ENCODE results near the gene CYTH4.

CYTH4 gene

GRCh38 chr22:37273846-37274225 lies 8.5 kb upstream of the CYTH4 start:
- no peaks in the 10 kb centered on the region for H3K36me3 Mint-ChIP-seq (ENCODE audit: low read depth)
- no peak overlapping the region for H3K4me3 Mint-ChIP-seq
- peaks cover 49% of the 10 kb centered on the region for H3K4me1 Mint-ChIP-seq (ENCODE audit: low read depth)
- peak overlapping the region; percentile 13 for H3K27ac Mint-ChIP-seq
- H3K9me3 Mint-ChIP-seq, result no peaks in the 10 kb centered on the region
- H3K27me3 Mint-ChIP-seq (ENCODE audit: low read depth), result no peaks in the 10 kb centered on the region

GRCh38 chr22:37274380-37274862 lies 7.9 kb upstream of the CYTH4 start:
- Mint-ChIP-seq H3K9me3 (no peaks in the 10 kb centered on the region), H3K36me3 (ENCODE audit: low read depth) (no peaks in the 10 kb centered on the region), H3K27me3 (ENCODE audit: low read depth) (no peaks in the 10 kb centered on the region), H3K4me1 (ENCODE audit: low read depth) (peaks cover 47% of the 10 kb centered on the region), H3K4me3 (peak overlapping the region; percentile 12), H3K27ac (peak overlapping the region; percentile 46)

GRCh38 chr22:37275134-37275533 lies 7.2 kb upstream of the CYTH4 start:
- H3K4me1 Mint-ChIP-seq (ENCODE audit: low read depth), result peaks cover 41% of the 10 kb centered on the region
- no peaks in the 10 kb centered on the region for H3K36me3 Mint-ChIP-seq (ENCODE audit: low read depth)
- H3K4me3 Mint-ChIP-seq, result no peak overlapping the region
- H3K27me3 Mint-ChIP-seq (ENCODE audit: low read depth), result no peaks in the 10 kb centered on the region
- no peak overlapping the region for H3K27ac Mint-ChIP-seq
- H3K9me3 Mint-ChIP-seq, result no peaks in the 10 kb centered on the region

GRCh38 chr22:37275622-37276021 lies 6.7 kb upstream of the CYTH4 start:
- peaks cover 38% of the 10 kb centered on the region for H3K4me1 Mint-ChIP-seq (ENCODE audit: low read depth)
- no peaks in the 10 kb centered on the region for H3K27me3 Mint-ChIP-seq (ENCODE audit: low read depth)
- peak overlapping the region; percentile 82 for H3K27ac Mint-ChIP-seq
- no peaks in the 10 kb centered on the region for H3K9me3 Mint-ChIP-seq
- H3K4me3 Mint-ChIP-seq, result no peak overlapping the region
- no peaks in the 10 kb centered on the region for H3K36me3 Mint-ChIP-seq (ENCODE audit: low read depth)

GRCh38 chr22:37276776-37277175 lies 5.5 kb upstream of the CYTH4 start:
- Mint-ChIP-seq H3K27ac (peak overlapping the region; percentile 20), H3K36me3 (ENCODE audit: low read depth) (no peaks in the 10 kb centered on the region), H3K4me1 (ENCODE audit: low read depth) (peaks cover 42% of the 10 kb centered on the region), H3K27me3 (ENCODE audit: low read depth) (no peaks in the 10 kb centered on the region), H3K4me3 (no peak overlapping the region), H3K9me3 (no peaks in the 10 kb centered on the region)

- H3K9me3 Mint-ChIP-seq, result no peaks in the 10 kb centered on the region
- H3K4me1 Mint-ChIP-seq (ENCODE audit: low read depth), result peaks cover 46% of the 10 kb centered on the region
- no peak overlapping the region for H3K4me3 Mint-ChIP-seq
- no peaks in the 10 kb centered on the region for H3K27me3 Mint-ChIP-seq (ENCODE audit: low read depth)
- peaks cover 3% of the 10 kb centered on the region for H3K36me3 Mint-ChIP-seq (ENCODE audit: low read depth)
- H3K27ac Mint-ChIP-seq, result no peak overlapping the region
Measured at GRCh38 chr22:37277384-37277783, 4.9 kb upstream of the CYTH4 start.

GRCh38 chr22:37278261-37278660 lies 4.0 kb upstream of the CYTH4 start:
- H3K27ac Mint-ChIP-seq, result no peak overlapping the region
- H3K4me3 Mint-ChIP-seq, result no peak overlapping the region
- H3K4me1 Mint-ChIP-seq (ENCODE audit: low read depth), result peaks cover 47% of the 10 kb centered on the region
- H3K36me3 Mint-ChIP-seq (ENCODE audit: low read depth), result peaks cover 11% of the 10 kb centered on the region
- no peaks in the 10 kb centered on the region for H3K27me3 Mint-ChIP-seq (ENCODE audit: low read depth)
- H3K9me3 Mint-ChIP-seq, result no peaks in the 10 kb centered on the region

- Mint-ChIP-seq H3K27me3 (ENCODE audit: low read depth) (no peaks in the 10 kb centered on the region), H3K4me1 (ENCODE audit: low read depth) (peaks cover 45% of the 10 kb centered on the region), H3K4me3 (no peak overlapping the region), H3K36me3 (ENCODE audit: low read depth) (peaks cover 17% of the 10 kb centered on the region), H3K9me3 (no peaks in the 10 kb centered on the region), H3K27ac (no peak overlapping the region)
Measured at GRCh38 chr22:37279331-37280181, 2.8 kb upstream of the CYTH4 start.

- Mint-ChIP-seq H3K9me3 (no peaks in the 10 kb centered on the region), H3K36me3 (ENCODE audit: low read depth) (peaks cover 22% of the 10 kb centered on the region), H3K4me1 (ENCODE audit: low read depth) (peaks cover 39% of the 10 kb centered on the region), H3K27me3 (ENCODE audit: low read depth) (no peaks in the 10 kb centered on the region), H3K27ac (no peak overlapping the region), H3K4me3 (no peak overlapping the region)
Measured at GRCh38 chr22:37280718-37281117, 1.6 kb upstream of the CYTH4 start.

GRCh38 chr22:37281195-37281594 lies 1.1 kb upstream of the CYTH4 start:
- no peaks in the 10 kb centered on the region for H3K27me3 Mint-ChIP-seq (ENCODE audit: low read depth)
- H3K36me3 Mint-ChIP-seq (ENCODE audit: low read depth), result peaks cover 27% of the 10 kb centered on the region
- H3K4me1 Mint-ChIP-seq (ENCODE audit: low read depth), result peaks cover 39% of the 10 kb centered on the region
- H3K9me3 Mint-ChIP-seq, result no peaks in the 10 kb centered on the region
- peak overlapping the region; percentile 99 for H3K27ac Mint-ChIP-seq
- H3K4me3 Mint-ChIP-seq, result no peak overlapping the region

GRCh38 chr22:37281646-37282384 lies 493 bp upstream of the CYTH4 start:
- Mint-ChIP-seq H3K4me3 (peak overlapping the region; percentile 97), H3K36me3 (ENCODE audit: low read depth) (peaks cover 33% of the 10 kb centered on the region), H3K4me1 (ENCODE audit: low read depth) (peaks cover 41% of the 10 kb centered on the region), H3K27me3 (ENCODE audit: low read depth) (no peaks in the 10 kb centered on the region), H3K27ac (peak overlapping the region; percentile 99), H3K9me3 (no peaks in the 10 kb centered on the region)

GRCh38 chr22:37283393-37283937 lies 1.2 kb downstream of the CYTH4 start:
- H3K36me3 Mint-ChIP-seq (ENCODE audit: low read depth), result peaks cover 46% of the 10 kb centered on the region
- peaks cover 50% of the 10 kb centered on the region for H3K4me1 Mint-ChIP-seq (ENCODE audit: low read depth)
- H3K27ac Mint-ChIP-seq, result peak overlapping the region; percentile 99
- no peaks in the 10 kb centered on the region for H3K27me3 Mint-ChIP-seq (ENCODE audit: low read depth)
- H3K9me3 Mint-ChIP-seq, result no peaks in the 10 kb centered on the region
- peak overlapping the region; percentile 97 for H3K4me3 Mint-ChIP-seq

GRCh38 chr22:37284126-37284804 lies 2.0 kb downstream of the CYTH4 start:
- peaks cover 56% of the 10 kb centered on the region for H3K4me1 Mint-ChIP-seq (ENCODE audit: low read depth)
- H3K27ac Mint-ChIP-seq, result peak overlapping the region; percentile 99
- H3K4me3 Mint-ChIP-seq, result peak overlapping the region; percentile 97
- H3K27me3 Mint-ChIP-seq (ENCODE audit: low read depth), result no peaks in the 10 kb centered on the region
- peaks cover 53% of the 10 kb centered on the region for H3K36me3 Mint-ChIP-seq (ENCODE audit: low read depth)
- H3K9me3 Mint-ChIP-seq, result no peaks in the 10 kb centered on the region

- H3K27me3 Mint-ChIP-seq (ENCODE audit: low read depth), result no peaks in the 10 kb centered on the region
- H3K4me1 Mint-ChIP-seq (ENCODE audit: low read depth), result peaks cover 62% of the 10 kb centered on the region
- peak overlapping the region; percentile 97 for H3K4me3 Mint-ChIP-seq
- peak overlapping the region; percentile 99 for H3K27ac Mint-ChIP-seq
- peaks cover 58% of the 10 kb centered on the region for H3K36me3 Mint-ChIP-seq (ENCODE audit: low read depth)
- no peaks in the 10 kb centered on the region for H3K9me3 Mint-ChIP-seq
Measured at GRCh38 chr22:37284805-37285355, 2.6 kb downstream of the CYTH4 start.
